LNCAP (cell line): ENCODE results near the gene MRGPRD.

Experiments used
- CTCF ChIP-seq: fragments of 450-650 bp; IDR thresholded peaks from 2 replicates; pipeline ENCODE4 v1.5.1; 2017; ENCODE audit warnings: mild to moderate bottlenecking

MRGPRD gene

GRCh38 chr11:69004411-69005182 is 23.8 kb upstream of the MRGPRD start:
- no peak for TF ChIP-seq CTCF

- no peak for TF ChIP-seq CTCF
Measured at GRCh38 chr11:69003866-69004367, 23.1 kb upstream of the MRGPRD start.

GRCh38 chr11:69003301-69003865 is 22.6 kb upstream of the MRGPRD start:
- no peak for TF ChIP-seq CTCF

GRCh38 chr11:69002570-69003231 is 21.9 kb upstream of the MRGPRD start:
- TF ChIP-seq CTCF = no peak

GRCh38 chr11:69002110-69002569 is 21.4 kb upstream of the MRGPRD start:
- no peak for TF ChIP-seq CTCF

GRCh38 chr11:69001243-69002081 is 20.7 kb upstream of the MRGPRD start:
- no peak for TF ChIP-seq CTCF

- no peak; the same call in 1 of the 2 replicates for TF ChIP-seq CTCF
Measured at GRCh38 chr11:69000831-69001242, 20.1 kb upstream of the MRGPRD start.
